Measurements from ENCODE around the gene EEF1E1. TPM values are rescaled to one million over a fixed set of nuclear protein-coding genes. Genes with fewer than 3 reads are reported as not detected.

The EEF1E1 gene
- total RNA-seq, 2 experiments from 2014 or later: 73.4 to 74.6 TPM

GRCh38 chr6:8113131-8113654 lies 10.8 kb upstream of the EEF1E1 start:
- H3K4me1 Mint-ChIP-seq: no peaks in the 10 kb centered on the region
- H3K27ac Mint-ChIP-seq: no peak overlapping the region
- H3K27me3 Mint-ChIP-seq: peaks cover 10% of the 10 kb centered on the region
- H3K4me3 Mint-ChIP-seq: no peak overlapping the region
- H3K36me3 Mint-ChIP-seq (ENCODE audit: low read depth): no peaks in the 10 kb centered on the region
- ATAC-seq (no peak), DNase-seq (no peak)
- CTCF ChIA-PET: no interaction called here
- H3K9me3 Mint-ChIP-seq (ENCODE audit: low read depth): no peaks in the 10 kb centered on the region
- intact Hi-C loops (cut with DNase I, micrococcal nuclease): no loop called here
- POLR2A ChIA-PET: no interaction called here

GRCh38 chr6:8110725-8111124 lies 8.4 kb upstream of the EEF1E1 start:
- H3K4me1 Mint-ChIP-seq: no peaks in the 10 kb centered on the region
- no peak overlapping the region for H3K4me3 Mint-ChIP-seq
- intact Hi-C loops (cut with DNase I, micrococcal nuclease): no loop called here
- ATAC-seq (no peak), DNase-seq (no peak)
- POLR2A ChIA-PET: interaction anchor here (0.7 kb wide), 1 partner anchor 51 kb away, joined by 3 read pairs; no protein-coding TSS in a partner anchor
- H3K27ac Mint-ChIP-seq: no peak overlapping the region
- CTCF ChIA-PET: no interaction called here
- peaks cover 21% of the 10 kb centered on the region for H3K27me3 Mint-ChIP-seq
- H3K9me3 Mint-ChIP-seq (ENCODE audit: low read depth): no peaks in the 10 kb centered on the region
- no peaks in the 10 kb centered on the region for H3K36me3 Mint-ChIP-seq (ENCODE audit: low read depth)

- peaks cover 21% of the 10 kb centered on the region for H3K27me3 Mint-ChIP-seq
- POLR2A ChIA-PET: interaction anchor here (0.7 kb wide), 1 partner anchor 50 kb away, joined by 3 read pairs; no protein-coding TSS in a partner anchor
- H3K9me3 Mint-ChIP-seq (ENCODE audit: low read depth): no peaks in the 10 kb centered on the region
- ATAC-seq (no peak), DNase-seq (no peak)
- no peaks in the 10 kb centered on the region for H3K36me3 Mint-ChIP-seq (ENCODE audit: low read depth)
- H3K4me1 Mint-ChIP-seq: no peaks in the 10 kb centered on the region
- H3K4me3 Mint-ChIP-seq: no peak overlapping the region
- intact Hi-C loops (cut with DNase I, micrococcal nuclease): no loop called here
- CTCF ChIA-PET: no interaction called here
- no peak overlapping the region for H3K27ac Mint-ChIP-seq
These were observed 7.9 kb upstream of the EEF1E1 start for GRCh38 chr6:8110117-8110721.

- H3K4me3 Mint-ChIP-seq: no peak overlapping the region
- ChIA-PET POLR2A (no interaction called here), CTCF (no interaction called here)
- H3K27me3 Mint-ChIP-seq: peaks cover 24% of the 10 kb centered on the region
- no peak overlapping the region for H3K27ac Mint-ChIP-seq
- no peak for ATAC-seq
- H3K9me3 Mint-ChIP-seq (ENCODE audit: low read depth): no peaks in the 10 kb centered on the region
- H3K36me3 Mint-ChIP-seq (ENCODE audit: low read depth): no peaks in the 10 kb centered on the region
- no peaks in the 10 kb centered on the region for H3K4me1 Mint-ChIP-seq
- intact Hi-C loops (cut with DNase I, micrococcal nuclease): no loop called here
- DNase-seq: no peak
These were observed 6.6 kb upstream of the EEF1E1 start for GRCh38 chr6:8108759-8109539.

- ChIA-PET POLR2A (no interaction called here), CTCF (no interaction called here)
- Mint-ChIP-seq H3K27ac (no peak overlapping the region), H3K4me3 (no peak overlapping the region), H3K36me3 (ENCODE audit: low read depth) (no peaks in the 10 kb centered on the region), H3K4me1 (no peaks in the 10 kb centered on the region), H3K27me3 (peaks cover 24% of the 10 kb centered on the region), H3K9me3 (ENCODE audit: low read depth) (no peaks in the 10 kb centered on the region)
- ATAC-seq: no peak
- intact Hi-C loops (cut with DNase I, micrococcal nuclease): no loop called here
- DNase-seq: no peak
These were observed 5.8 kb upstream of the EEF1E1 start for GRCh38 chr6:8108031-8108660.

GRCh38 chr6:8105791-8106190 lies 3.4 kb upstream of the EEF1E1 start:
- H3K4me1 Mint-ChIP-seq: peaks cover 12% of the 10 kb centered on the region
- no peak overlapping the region for H3K4me3 Mint-ChIP-seq
- peaks cover 24% of the 10 kb centered on the region for H3K27me3 Mint-ChIP-seq
- H3K36me3 Mint-ChIP-seq (ENCODE audit: low read depth): peaks cover 8% of the 10 kb centered on the region
- H3K27ac Mint-ChIP-seq: no peak overlapping the region
- DNase-seq (no peak), ATAC-seq (no peak)
- CTCF ChIA-PET: no interaction called here
- no peaks in the 10 kb centered on the region for H3K9me3 Mint-ChIP-seq (ENCODE audit: low read depth)
- POLR2A ChIA-PET: no interaction called here
- intact Hi-C loops (cut with DNase I, micrococcal nuclease): no loop called here

GRCh38 chr6:8103726-8104125 lies 1.4 kb upstream of the EEF1E1 start:
- H3K4me3 Mint-ChIP-seq: no peak overlapping the region
- H3K27ac Mint-ChIP-seq: no peak overlapping the region
- peaks cover 23% of the 10 kb centered on the region for H3K36me3 Mint-ChIP-seq (ENCODE audit: low read depth)
- ChIA-PET POLR2A (no interaction called here), CTCF (no interaction called here)
- ATAC-seq: no peak
- no peak for DNase-seq
- intact Hi-C loops (cut with DNase I, micrococcal nuclease): loop anchor here in 1 of 2 experiments (2.0 to 5.0 kb wide), 3 partner anchors 86 to 996 kb away; partner anchors contain the start of genes BMP6 and RREB1
- peaks cover 24% of the 10 kb centered on the region for H3K4me1 Mint-ChIP-seq
- H3K27me3 Mint-ChIP-seq: peaks cover 19% of the 10 kb centered on the region
- H3K9me3 Mint-ChIP-seq (ENCODE audit: low read depth): no peaks in the 10 kb centered on the region

- ChIA-PET POLR2A (interaction anchor here (0.6 to 1.2 kb wide), 3 partner anchors 15 to 36 kb away, joined by 3 read pairs; partner anchors contain the start of gene BLOC1S5), CTCF (interaction anchor here (0.7 to 1.1 kb wide), 2 partner anchors 18 to 26 kb away, joined by 3 to 4 read pairs; no protein-coding TSS in a partner anchor)
- ATAC-seq (no peak), DNase-seq (no peak)
- Mint-ChIP-seq H3K36me3 (ENCODE audit: low read depth) (peaks cover 37% of the 10 kb centered on the region), H3K27ac (peak overlapping the region; percentile 61), H3K9me3 (ENCODE audit: low read depth) (no peaks in the 10 kb centered on the region), H3K4me1 (peaks cover 24% of the 10 kb centered on the region), H3K27me3 (peaks cover 5% of the 10 kb centered on the region), H3K4me3 (peak overlapping the region; percentile 88)
- intact Hi-C loops (cut with DNase I, micrococcal nuclease): loop anchor here in 1 of 2 experiments (5.0 kb wide), 2 partner anchors 83 to 993 kb away; partner anchors contain the start of gene RREB1
These were observed 2.0 kb downstream of the EEF1E1 start for GRCh38 chr6:8100159-8100854.

GRCh38 chr6:8090650-8091049 lies 11.7 kb downstream of the EEF1E1 start:
- Mint-ChIP-seq H3K9me3 (ENCODE audit: low read depth) (peaks cover 4% of the 10 kb centered on the region), H3K36me3 (ENCODE audit: low read depth) (peaks cover 73% of the 10 kb centered on the region), H3K27me3 (no peaks in the 10 kb centered on the region), H3K4me1 (peaks cover 9% of the 10 kb centered on the region), H3K27ac (no peak overlapping the region), H3K4me3 (no peak overlapping the region)
- intact Hi-C loops (cut with DNase I, micrococcal nuclease): no loop called here
- ATAC-seq (no peak), DNase-seq (no peak)
- ChIA-PET CTCF (interaction anchor here (1.6 kb wide), 1 partner anchor 12 kb away, joined by 4 read pairs; the partner anchor contains the start of gene EEF1E1), POLR2A (interaction anchor here (0.6 kb wide), 1 partner anchor 29 kb away, joined by 5 read pairs; no protein-coding TSS in a partner anchor)

GRCh38 chr6:8088886-8089285 lies 13.5 kb downstream of the EEF1E1 start:
- ChIA-PET POLR2A (no interaction called here), CTCF (interaction anchor here (0.6 to 1.6 kb wide), 3 partner anchors 13 to 811 kb away, joined by 3 to 4 read pairs (median 4); partner anchors contain the start of gene EEF1E1)
- H3K4me3 Mint-ChIP-seq: no peak overlapping the region
- no peaks in the 10 kb centered on the region for H3K27me3 Mint-ChIP-seq
- ATAC-seq (no peak), DNase-seq (no peak)
- intact Hi-C loops (cut with DNase I, micrococcal nuclease): no loop called here
- peaks cover 9% of the 10 kb centered on the region for H3K4me1 Mint-ChIP-seq
- peaks cover 4% of the 10 kb centered on the region for H3K9me3 Mint-ChIP-seq (ENCODE audit: low read depth)
- peaks cover 63% of the 10 kb centered on the region for H3K36me3 Mint-ChIP-seq (ENCODE audit: low read depth)
- no peak overlapping the region for H3K27ac Mint-ChIP-seq
